ENCODE results near the gene CD28.

GRCh38 chr2:203685789-203686420 lies 20.5 kb upstream of the CD28 start:
- no peak for TF ChIP-seq CTCF (IDR thresholded peaks at IDR 0.05; ENCODE audit: extremely low read depth in 1 of 2, insufficient read depth in 1 of 2, low read depth in 1 of 2, low read length in 2 of 2)
- TF ChIP-seq POLR2AphosphoS5 (IDR thresholded peaks at IDR 0.05; ENCODE audit: insufficient read depth, low read depth, low read length), result no peak
- TF ChIP-seq GATA2 (IDR thresholded peaks at IDR 0.05; ENCODE audit: insufficient read depth, insufficient read length, low read depth, low read length), result no peak
- TF ChIP-seq MAX (IDR thresholded peaks at IDR 0.05; ENCODE audit: insufficient read depth, insufficient read length), result no peak
- TF ChIP-seq POLR2A (IDR thresholded peaks at IDR 0.05; ENCODE audit: low read depth, low read length), result no peak
- no peak for TF ChIP-seq EZH2 (IDR thresholded peaks at IDR 0.05; ENCODE audit: borderline replicate concordance, low read depth, low read length, severe bottlenecking)
- TF ChIP-seq JUN (IDR thresholded peaks at IDR 0.05; ENCODE audit: borderline replicate concordance, insufficient read depth, insufficient read length, low read depth), result peak; percentile 2
